Medulla oblongata (tissue), 1 donor: ENCODE results near the gene IL17RA.
A peak's percentile ranks its signal among the peaks of the same experiment; 100 is the strongest.
"Not testable (repeated sequence)": the region's sequence is repeated elsewhere in the genome, so short reads cannot be mapped to it uniquely, and the experiment has no call there.

Experiments
- DNase-seq: peaks from one replicate; pipeline ENCODE4 v3.0.0-alpha.2; 2015; ENCODE audit errors: extremely low spot score

IL17RA gene

DNA sequence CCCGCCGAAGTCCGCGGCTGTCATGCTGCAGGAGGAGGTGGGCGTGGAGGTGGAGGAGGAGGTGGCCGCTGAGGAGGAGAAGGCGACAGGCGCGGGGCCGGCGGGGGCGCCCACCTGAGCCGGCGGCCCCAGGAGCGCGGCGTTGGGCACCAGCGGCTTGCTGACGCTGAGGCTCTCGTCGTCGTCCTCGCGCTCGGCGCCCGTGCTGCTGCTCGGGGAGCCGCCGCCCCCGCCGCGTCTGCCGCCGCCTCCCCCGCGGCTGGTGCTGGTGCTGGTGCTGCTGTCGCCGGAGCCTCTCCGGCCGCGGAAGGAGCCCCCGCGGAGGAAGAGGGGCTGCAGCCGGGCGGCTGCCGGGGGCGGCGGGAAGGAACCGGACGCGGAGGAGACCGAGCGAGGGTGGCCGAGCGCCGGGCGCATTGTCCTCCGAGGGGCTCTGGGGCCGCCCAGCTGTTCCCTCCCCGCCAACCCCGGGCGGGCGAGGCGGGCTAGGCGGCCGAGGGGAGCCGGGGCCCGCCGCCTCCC, 36.0 kb downstream of the IL17RA start:
- DNase-seq = no peak

- peak; percentile 55 for DNase-seq
Measured at GRCh38 chr22:17121233-17122195, 36.7 kb downstream of the IL17RA start, which contains the start of gene TMEM121B. TMEM121B (minus strand) TSS chr22:17121360; CDS start chr22:17121127, 233 bp downstream.

DNA sequence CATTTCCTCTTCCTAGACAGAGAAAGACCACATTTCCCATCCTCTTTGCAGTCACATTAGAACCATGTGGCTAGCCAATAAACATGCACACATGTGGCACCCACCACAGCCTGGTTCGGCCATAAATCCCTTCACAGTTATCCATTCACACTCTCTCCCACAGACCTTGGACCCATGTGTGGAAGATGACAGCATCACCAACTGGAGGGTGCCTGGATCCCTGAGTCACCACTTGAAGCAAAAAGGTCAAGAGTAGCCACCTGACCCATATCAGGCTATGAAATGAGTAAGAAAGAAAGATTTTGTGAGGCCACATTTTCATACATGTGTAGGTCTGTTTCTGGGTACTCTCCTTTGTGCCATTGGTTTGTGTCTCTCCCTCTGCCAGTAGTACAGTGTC, 45.4 kb downstream of the IL17RA start:
- no peak for DNase-seq

DNA sequence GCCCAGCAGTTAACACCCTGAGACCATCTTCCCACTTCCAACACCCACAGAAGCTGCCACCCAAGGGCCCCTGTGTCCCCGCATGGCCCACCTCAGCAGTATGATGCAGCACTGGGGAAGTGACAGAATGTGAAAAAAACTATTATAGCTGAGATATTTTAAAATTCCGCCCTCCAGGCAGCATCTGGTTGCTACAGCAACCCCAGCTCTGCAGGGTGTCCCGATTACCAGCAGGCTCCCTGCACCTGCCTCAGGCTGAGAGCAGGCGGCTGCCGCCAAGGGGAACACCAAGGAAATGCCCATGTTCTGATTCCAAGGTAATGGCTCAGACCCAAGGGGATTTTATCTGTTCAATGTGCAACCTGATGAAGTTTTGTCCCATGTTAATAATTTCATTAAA, 46.9 kb downstream of the IL17RA start:
- DNase-seq = no peak

DNA sequence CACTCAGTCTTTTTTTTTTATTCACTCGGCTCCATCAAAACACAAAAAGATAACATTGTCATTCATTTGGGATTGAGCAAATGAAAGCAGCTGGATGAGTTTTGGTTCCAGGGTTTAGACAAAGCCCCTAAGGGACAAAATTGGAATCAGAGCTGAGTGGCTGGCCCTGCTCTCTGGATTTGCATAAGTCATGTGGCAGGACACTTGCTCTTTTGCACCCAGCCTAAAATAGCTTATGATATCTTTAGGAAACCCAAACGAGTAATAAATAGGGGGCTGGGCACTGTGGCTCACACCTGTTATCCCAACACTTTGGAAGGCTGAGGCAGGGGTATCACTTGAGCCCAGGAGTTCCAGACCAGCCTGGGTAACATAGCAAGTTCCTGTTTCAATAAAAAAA, 47.3 kb downstream of the IL17RA start:
- DNase-seq = no peak

GRCh38 chr22:17133137-17133536, 48.3 kb downstream of the IL17RA start:
- DNase-seq = no peak

- no peak for DNase-seq
Measured at GRCh38 chr22:17135153-17135760, 50.5 kb downstream of the IL17RA start.

GRCh38 chr22:17137170-17137569, 52.4 kb downstream of the IL17RA start:
- DNase-seq = no peak

DNA sequence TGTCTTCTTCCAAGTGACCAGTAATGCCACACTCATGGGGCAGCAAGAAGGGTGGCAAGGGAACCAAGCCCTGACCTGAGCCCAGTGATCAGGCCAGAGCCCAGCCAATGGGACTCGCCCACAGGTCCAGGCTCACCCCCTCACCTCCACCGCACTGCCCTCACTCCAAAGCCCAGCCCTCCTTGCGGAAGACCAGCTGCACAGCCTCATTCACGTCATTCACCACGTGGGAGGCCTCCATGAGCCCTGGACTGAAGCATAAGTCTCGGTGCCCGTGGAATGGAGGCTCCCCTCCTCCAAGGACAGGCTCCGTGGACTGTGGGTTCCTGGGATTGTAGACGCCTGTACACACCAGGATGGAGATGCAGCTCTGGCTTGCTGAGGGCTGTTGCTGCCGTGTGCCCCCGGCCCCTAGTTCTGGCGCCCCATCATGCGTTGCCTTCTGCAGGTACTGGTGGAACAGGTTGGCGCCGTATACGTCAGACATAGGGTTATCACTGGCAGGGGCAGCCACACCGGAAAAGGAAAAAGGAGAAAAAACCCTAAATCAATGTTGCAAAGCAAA, 53.1 kb downstream of the IL17RA start:
- DNase-seq = no peak

DNA sequence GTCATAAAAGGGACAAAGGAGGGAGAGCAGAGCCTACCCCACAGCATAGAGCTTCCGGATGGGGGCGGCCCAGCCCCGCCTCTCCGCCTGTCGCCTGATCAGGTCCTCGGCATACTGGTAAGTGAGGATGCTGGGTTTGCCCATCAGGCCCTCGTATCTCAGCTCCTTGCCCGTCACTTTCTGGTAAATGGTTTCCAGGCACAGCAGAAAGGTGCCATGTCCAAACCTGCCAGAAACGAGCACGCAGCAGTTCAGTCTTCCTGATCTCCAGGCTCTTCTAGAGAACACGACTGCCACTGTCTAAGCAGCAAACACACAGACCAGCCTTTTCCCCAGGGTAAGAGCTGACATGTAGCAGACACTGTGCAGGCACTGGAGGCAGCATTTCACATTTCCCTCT, 53.7 kb downstream of the IL17RA start:
- no peak for DNase-seq

- no peak for DNase-seq
Measured at GRCh38 chr22:17140022-17140421, 55.2 kb downstream of the IL17RA start.

DNA sequence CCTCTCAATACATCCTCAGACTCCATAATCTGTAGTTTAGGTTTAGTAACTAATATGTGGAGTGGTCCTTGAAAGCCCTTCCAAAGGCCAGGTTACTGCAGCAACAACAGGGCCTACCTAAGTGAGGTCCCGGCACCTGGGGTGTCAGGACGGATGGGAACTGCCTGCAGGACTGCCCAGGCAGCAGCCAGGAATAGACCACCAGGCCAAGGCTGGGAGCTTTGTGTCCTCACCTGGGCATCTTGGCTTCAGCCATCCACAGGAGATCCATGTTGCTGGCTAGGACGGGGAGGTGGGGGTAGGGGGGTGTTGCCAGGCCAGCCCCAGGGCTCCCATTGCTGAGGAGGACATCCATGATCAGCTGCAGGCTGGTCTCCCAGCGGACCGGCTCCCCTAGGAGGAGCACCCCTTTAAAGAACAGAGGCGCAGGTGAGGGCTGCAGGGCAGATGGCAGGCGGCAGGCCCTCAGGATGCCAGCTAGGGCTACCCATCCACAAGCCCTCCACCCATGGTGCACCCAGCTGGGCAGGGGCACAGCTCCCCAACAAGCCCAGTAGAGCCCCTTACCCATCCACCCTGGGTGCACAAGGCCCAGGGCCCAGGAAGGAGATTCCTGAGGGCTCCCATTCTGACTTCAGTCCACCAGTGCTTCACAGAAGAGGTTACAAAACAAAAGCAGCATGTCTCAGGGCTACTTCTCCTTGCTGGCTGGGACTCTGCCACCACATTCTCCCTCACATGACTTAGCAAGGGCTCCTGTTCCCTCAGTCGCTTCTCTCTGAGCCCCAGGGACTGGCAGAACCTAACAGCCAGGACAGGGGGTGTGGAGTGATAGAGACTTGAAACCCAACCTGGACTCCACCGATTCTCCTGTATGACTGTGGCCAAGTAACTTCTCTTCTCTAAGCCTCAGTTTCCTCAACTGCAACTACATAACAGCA, 56.3 kb downstream of the IL17RA start:
- DNase-seq = peak; percentile 27

DNA sequence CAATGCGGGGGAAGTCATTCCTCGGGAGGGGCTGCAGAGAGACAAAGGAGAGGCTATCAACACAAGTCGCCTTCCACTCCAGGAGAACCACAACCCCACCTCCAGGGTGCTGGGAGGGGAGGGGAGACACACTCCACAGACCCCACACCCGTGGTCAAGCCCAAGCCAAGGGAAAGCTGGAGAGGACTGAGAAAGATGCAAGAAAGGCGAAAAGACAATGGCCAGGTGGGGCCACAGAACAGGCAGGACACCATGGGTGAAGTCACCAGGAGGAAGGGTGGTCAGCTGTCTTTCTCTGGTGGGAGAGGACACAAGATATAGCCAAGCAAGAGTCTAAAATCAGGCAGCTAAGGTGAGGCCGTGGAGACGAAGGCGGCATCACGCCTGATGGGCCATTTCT, 58.3 kb downstream of the IL17RA start:
- no peak for DNase-seq

- no peak for DNase-seq
Measured at GRCh38 chr22:17143826-17144225, 59.0 kb downstream of the IL17RA start.

DNA sequence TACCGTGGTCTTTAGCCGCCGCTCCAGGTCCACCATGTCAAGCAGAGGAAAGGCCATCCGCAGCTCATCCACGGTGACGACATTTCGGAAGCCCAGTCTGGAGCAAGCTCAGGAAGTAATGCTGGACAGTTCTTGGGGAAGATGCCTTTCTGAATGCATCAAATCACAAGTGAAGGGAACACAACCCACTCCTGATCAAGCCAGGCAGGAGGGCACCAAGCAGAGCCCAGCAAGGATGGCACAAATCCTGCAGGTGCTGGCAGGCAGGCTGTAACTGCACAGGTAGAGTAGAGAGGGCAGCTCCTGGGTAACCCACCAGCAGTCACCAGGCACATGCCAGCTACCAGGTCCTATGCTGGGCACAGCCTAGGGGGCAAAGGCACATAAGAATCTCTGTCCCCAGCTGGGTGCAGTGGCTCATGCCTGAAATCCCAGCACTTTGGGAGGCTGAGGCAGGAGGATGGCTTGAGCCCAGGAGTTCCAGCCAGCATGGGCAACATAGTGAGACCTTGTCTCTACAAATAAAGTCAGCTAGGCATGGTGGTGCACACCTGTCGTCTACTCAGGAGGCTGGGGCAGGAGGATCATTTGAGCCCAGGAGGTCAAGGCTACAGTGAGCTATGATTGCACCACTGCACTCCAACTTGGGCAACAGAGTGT, 60.4 kb downstream of the IL17RA start:
- DNase-seq = no peak

DNA sequence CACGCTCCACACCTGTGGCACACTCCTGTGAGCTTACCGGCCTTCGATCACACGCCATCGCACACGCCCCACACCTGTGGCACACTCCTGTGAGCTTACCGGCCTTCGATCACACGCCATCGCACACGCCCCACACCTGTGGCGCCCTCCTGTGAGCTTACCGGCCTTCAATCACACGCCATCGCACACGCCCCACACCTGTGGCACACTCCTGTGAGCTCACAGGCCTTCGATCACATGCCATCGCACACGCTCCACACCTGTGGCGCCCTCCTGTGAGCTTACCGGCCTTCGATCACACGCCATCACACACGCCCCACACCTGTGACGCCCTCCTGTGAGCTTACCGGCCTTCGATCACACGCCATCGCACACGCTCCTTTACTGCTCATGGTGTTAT, 62.7 kb downstream of the IL17RA start:
- DNase-seq = not testable (repeated sequence)

DNA sequence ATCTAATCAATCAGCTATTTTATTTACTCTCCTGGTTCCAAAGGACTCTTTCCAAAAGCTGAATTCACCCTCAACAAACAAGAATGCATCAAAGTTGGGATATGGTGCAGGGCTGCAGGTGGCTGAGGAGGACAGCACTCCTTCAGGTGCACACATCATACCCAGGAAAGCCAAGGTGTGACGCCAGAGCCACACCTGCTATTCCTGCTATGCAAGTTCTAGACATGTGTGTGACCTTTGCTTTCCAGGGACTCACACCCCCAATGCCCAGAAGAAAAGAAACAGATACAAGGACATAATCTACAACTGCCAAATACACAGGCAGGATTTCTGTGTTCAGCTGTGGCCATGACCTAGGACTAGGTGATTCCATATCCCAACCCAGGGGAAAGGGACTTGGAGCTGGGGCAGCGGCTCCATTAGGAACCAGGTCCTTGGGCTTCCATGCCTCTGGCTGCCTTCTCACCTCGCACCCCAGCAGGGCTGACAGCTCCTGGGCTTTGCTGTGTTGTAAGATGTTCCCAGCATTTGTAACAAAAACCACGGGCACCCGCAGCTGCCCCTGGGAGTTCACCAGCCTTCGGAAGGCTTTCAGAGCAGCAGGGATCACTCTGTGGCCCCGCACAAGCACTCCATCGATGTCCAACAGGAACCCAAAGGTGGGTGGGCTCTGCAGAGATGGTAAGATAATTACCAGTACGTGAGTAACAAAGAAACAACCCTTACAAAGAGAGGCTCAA, 64.4 kb downstream of the IL17RA start:
- DNase-seq = no peak

- DNase-seq = no peak
Measured at GRCh38 chr22:17152340-17152739, 67.5 kb downstream of the IL17RA start.

- no peak for DNase-seq
Measured at GRCh38 chr22:17152971-17153370, 68.2 kb downstream of the IL17RA start.

DNA sequence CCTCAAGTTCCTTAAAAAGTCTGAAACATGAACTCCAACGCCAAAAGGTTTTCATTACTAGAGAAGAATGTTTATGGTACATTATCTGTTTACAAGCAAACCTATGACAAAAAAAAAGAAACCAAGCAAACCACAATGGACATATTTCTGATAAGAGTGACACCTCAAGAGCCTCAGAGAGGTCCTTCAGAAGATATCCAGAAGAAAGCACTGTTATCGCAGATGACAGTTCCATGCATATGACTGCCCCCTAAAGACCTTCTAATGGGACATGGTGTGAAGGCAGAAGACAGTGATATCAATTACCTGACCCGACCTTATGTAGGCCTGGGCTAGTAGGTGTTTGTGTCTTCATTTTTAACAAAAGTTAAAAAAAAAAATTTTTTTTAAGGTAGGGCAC, 71.1 kb downstream of the IL17RA start:
- no peak for DNase-seq
